GF-D8 (cell line): ENCODE data around the gene TSPAN8.
"Not testable (repeated sequence)": the region's sequence is repeated elsewhere in the genome, so short reads cannot be mapped to it uniquely, and the experiment has no call there.

Experiments
- DNase-seq: peaks from one replicate; lab custom pipeline; 2025; lab: John Stamatoyannopoulos, UW

The TSPAN8 gene

DNA sequence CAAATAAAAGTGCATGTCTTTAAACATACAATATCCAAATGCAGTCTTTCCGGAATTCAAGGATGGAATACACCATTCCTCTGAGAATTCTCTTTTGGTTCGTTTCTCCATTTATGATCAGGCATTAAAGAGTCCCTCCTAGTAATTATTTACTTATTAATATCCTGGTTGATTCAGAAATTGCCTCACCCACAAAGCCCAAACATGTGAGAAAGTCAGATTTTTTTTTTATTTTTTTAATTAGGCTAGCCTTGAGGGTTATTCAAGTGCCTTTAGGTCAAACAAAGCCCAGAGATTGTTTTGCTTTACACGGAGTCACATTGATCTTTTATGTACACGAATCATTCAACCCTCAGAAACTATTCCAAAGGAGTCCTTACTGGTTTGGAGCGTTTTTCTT lies 6.4 kb upstream of the TSPAN8 start:
- DNase-seq: no peak

DNA sequence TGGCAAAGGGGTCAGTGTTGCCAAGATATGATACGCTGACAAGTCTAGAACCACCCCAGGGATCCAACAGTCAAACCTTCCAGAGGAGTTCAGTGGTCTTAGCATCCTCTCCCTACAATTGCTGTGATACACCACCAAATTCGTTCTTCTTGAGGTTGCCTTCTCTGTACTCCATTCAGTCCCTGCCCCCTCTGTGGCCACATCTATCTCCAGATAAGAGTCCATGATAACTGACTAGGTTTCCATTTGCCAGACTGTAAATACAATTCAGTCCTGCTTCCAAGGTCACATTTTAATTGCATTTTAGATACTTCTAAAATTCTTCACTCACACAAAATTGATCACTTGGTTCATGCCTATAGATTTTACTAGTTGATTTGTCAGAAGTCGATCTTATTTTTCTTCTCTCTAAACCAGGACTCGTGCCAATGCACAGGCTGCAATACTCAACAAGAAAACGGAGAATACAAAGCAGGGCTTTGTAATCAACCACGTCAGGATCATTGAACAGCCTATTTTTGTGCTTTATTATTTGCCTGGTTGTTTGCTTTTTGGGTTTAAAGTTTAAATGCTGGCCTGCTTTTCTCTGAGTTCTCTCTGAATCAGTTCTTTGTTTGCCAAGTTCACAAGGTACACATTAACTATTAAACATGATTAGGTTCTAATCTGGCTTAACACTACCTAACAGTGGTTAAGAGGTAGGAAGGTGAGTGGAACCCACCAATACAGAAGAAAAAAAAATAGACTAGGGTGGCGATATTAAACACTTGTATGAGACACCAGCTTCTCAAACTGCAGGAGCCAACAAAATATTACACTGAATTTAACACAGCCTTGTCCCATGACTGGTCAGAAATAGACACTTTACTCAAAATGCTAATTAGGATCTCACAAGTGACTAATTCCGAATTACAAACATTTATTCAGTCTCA lies 5.3 kb upstream of the TSPAN8 start:
- DNase-seq: no peak

- DNase-seq: no peak
These were observed 3.8 kb upstream of the TSPAN8 start for GRCh38 chr12:71161591-71161990.

GRCh38 chr12:71160585-71160984 lies 2.8 kb upstream of the TSPAN8 start:
- DNase-seq: no peak

GRCh38 chr12:71159878-71160277 lies 2.1 kb upstream of the TSPAN8 start:
- DNase-seq: no peak

DNA sequence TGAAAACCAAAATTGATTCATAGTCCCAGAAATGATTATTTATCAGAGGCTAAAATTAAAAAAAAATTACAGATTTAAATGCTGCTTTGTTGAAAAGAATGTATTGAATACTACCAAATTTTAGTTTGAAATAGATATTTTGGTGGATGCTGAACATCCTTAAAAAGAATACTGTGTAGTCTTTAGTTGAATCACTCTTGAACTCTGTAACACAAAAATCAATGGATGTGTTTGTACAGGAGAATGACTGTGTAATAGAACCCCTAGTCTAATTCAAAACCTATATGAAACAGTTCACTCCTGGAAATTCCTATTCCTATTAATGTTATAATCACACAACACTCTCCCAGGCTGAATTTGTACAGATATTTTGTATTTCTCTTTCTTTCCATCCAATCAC lies 1.5 kb upstream of the TSPAN8 start:
- DNase-seq: no peak

GRCh38 chr12:71158361-71158882 lies 623 bp upstream of the TSPAN8 start:
- no peak for DNase-seq

DNA sequence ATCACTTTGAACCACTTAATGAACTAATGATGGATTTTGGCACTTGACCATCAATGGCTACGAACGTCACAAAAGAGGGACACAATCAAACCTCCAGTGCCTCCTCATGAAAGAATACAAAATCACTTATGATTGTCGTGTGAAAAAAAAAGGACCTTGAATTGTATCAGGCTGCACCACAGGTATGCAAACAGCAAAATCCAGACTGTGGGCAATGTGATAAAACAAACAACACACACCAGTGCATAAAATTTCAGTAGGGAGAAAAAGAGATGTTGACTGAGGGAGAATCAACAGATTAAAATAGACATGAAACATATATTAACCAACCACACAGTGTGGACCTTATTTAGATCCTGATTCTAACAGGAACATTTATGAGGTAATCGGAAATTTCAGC lies 2.6 kb downstream of the TSPAN8 start:
- no peak for DNase-seq

GRCh38 chr12:71152851-71153250 lies 4.9 kb downstream of the TSPAN8 start:
- no peak for DNase-seq

DNA sequence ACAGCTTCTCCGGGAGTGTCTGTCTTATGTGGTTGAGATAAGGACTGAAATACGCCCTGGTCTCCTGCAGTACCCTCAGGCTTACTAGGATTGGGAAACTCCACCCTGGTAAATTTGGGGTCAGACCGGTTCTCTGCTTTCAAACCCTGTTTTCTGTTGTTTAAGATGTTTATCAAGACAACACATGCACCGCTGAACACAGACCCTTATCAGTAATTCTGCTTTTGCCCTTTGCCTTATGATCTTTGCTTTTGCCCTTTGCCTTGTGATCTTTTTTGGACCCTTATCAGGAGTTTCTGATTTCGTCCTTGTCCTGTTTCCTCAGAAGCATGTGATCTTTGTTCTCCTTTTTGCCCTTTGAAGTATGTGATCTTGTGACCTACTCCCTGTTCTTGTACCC lies 7.8 kb downstream of the TSPAN8 start:
- not testable (repeated sequence) for DNase-seq

DNA sequence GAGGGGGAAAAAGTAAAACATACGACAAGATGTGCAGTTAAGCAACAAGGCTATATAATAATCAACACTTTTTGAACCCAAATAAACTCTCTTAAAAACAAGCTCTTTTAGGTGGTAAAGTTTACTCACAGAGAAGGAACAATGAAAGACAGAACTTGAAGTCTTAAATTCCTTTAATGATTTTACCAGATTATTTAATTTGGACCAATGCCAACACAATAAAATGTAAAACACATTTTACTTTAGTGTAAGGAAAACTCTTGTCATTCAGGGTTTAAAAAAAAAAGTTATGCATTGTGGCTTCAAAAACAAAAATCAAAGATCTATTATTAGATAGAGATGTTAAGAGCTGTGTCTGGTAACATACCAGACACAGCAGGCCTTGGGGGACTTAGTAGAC lies 13.1 kb downstream of the TSPAN8 start:
- no peak for DNase-seq

DNA sequence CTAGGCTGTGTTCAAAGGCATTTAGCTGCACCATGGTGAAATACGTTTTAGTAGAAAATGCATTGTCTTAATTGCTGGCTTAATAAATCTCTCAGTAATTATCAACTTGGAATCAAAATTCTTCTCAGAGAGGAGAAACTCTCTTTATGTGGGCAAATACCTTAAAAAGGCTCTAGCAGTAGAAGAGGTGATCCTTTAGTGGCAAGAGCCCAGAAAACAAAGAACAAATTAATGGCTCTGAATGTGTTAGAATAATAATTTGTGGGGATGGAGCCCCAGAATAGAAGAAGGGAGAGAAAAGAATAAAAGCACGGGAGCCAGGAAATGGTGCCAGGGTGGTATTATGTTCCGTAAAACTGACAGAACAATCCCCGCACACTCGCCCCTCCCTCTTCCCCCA lies 14.8 kb downstream of the TSPAN8 start:
- no peak for DNase-seq

- no peak for DNase-seq
These were observed 15.8 kb downstream of the TSPAN8 start for GRCh38 chr12:71142016-71142415.

GRCh38 chr12:71141378-71141926 lies 16.3 kb downstream of the TSPAN8 start:
- DNase-seq: no peak

DNA sequence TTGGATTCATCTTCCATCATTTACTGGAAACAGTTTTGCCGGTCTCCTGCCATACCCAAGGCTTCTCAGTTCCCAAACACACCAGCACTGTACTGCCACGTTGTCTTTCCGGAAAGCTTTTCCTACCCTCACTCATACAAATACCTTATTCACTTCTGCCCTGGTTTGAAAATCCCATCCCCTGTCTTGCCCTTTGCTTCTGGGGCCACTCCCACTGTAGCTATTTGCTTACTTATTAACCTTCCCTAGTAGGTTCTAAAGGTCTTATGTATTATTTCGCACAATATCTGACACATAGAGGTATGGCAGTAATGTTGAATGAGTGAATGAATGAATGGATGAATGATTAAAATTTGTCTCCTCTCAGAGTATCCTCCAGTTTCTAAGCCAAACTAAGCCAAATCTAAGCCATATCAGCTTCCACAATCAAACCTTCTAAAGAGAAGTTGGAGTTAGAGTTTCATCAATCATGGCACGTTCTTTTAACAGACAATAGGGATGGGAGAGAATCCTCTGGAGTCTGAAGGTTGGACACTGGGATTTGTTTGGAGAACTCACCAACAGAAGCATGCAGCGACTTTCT lies 18.6 kb downstream of the TSPAN8 start:
- DNase-seq: no peak

DNA sequence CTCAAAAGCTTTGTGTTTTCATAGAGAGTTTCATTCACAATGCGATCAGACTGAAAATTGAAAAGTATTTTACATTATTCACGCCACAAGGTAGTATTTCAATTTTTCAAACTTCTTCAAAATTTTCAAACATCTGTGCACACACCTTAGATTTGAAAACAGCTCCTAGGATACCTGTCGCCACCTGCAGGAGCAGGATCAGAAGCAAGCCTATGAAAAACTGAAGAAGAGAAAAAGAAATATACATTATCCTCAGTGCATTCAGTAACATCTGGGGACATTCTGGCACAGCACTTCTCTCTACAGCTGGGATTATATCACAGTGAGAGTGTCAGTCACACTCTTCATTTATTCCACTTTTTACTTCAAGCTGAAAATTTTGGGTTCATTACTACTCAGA lies 19.8 kb downstream of the TSPAN8 start:
- DNase-seq: no peak

DNA sequence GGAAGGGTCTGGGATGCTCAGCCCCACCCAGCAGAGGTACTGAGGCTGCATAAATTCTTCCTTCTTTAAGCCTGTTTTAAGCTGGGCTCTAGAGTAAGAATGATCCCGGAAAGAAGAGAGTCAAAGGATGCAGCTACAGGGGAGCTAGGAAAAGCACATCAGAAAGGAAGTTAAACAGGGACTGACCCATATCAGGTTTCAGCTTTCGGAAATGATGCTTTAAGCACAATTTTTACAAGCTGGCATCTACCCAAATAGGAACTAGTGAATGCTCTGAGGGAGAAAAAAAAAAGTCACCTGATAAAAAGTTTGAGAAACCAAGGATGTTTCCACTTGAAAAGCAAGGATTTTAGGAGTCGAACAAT lies 22.0 kb downstream of the TSPAN8 start:
- no peak for DNase-seq

- DNase-seq: no peak
These were observed 22.6 kb downstream of the TSPAN8 start for GRCh38 chr12:71135077-71135811.

DNA sequence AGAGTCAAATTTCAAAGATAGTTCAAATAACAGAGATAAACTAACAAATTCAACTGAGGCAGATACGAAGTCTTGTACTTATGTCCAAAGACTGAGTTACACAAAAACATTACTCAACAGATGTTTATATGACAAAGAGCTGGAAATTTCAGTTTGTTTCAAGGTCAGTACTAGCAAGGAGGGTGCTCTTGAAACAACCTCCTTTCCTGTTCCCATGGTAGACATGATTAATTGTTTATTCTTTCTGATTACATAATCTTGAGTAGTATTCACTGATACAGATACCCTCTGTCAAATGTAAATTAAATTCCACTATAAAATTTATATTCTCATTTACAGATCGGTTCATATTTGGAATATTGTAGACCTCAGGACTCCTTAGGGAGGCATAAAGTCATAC lies 23.4 kb downstream of the TSPAN8 start:
- no peak for DNase-seq

DNA sequence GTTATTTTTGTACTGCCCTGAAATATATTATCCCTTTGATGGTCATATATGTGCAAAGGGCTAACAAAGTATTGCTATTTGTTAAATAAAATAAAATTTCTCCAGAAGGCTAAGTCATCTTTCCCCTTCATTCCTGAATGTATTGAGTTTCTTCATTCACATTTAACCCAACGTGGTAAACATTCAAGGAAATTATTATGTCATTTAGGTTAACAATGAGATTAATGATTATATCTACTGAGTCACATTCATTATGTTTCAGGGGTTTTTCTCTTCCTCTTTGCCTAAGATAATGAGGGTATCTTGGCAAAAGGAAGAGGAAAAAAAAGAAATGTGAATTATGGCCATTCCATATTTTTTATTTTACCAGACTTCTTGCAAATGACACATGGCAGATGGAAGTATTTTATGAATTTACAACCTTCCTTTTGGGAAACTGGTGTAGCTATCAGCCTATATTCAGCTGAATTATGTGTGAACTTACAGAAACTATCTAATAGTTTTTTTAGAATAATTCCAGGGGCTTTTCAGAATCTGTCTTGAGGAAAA lies 27.2 kb downstream of the TSPAN8 start:
- no peak for DNase-seq

GRCh38 chr12:71129364-71129763 lies 28.4 kb downstream of the TSPAN8 start:
- no peak for DNase-seq

DNA sequence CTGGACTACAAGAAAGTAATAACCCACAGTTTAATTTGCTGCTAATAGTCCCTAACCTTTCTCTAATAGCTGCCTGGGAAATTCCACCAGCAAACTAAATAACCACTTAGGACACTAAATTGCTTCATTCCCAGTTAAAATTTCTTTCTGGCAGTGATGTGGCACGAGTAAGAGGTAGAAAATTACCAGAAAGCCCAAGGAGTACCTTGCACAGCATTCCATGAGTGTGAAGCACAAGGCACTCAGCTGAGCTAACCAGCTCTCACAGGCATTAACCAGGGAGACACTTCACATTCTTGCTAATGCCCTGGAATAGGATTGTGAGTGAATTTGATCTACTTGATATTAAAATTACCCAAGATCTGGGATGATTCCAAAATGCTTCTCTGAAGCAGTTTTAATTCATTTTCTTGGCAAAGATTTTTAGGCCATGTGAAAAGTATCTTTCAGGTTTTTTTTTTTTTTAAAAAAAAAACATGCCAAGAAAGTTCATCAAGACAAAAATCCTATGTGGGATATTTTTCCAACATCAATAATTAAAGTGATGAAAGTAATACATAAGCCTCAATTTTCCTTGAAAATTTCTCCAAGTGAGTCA lies 29.5 kb downstream of the TSPAN8 start:
- no peak for DNase-seq
